ENCODE measurements around the gene SSBP2. TPM values are rescaled to one million over a fixed set of nuclear protein-coding genes. Genes with fewer than 3 reads are reported as not detected.

Gene SSBP2
- total and polyA plus RNA-seq, 2 donors (not counting 3 experiments of a cell fraction or from before 2014, with no cell fraction given): 9.6 to 11.5 TPM

DNA sequence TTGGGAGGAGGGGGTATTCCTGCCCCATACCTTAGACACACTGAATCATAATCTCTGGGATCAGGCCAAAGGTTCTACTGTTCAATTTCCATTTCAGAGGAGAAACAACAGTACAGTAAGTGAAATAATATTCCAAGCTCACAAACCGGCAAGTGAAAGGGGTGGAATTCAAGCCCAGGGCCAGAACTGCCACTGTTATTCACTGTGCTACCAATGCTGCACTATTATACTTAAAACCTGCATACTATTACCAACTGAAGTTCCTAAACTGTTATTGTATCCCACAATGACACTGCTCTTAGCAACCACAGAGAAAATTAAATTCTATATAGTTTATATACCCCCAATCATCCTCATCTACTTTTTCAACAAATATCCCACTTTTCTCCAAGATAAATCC, 24.6 kb downstream of the SSBP2 start:
- BruUV-seq (replicated peaks): no TSS peak
- POLR2A ChIA-PET: no interaction called here

DNA sequence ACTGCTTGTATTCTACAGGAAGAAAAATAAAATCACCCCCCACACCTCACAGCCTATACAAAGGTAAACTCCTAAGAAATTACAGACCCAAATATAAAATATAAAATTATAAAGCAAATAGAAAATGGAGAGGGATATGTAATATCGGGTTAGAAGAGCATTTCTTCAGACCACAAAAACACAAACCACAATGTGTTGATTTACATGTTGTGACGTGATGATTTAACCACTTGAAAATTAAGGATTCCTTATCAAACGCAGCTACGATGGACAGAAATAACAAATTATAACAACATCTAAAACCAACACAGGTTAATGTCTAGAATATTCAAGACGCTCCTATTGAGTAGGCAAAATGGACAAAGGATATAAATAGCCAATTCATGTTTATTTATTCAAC, 26.3 kb downstream of the SSBP2 start:
- no TSS peak for BruUV-seq (replicated peaks)

More for the DNA sequence above, 24.6 kb downstream of the SSBP2 start:
- no peak for TF ChIP-seq GATA2 (IDR thresholded peaks at IDR 0.05; ENCODE audit: insufficient read depth, insufficient read length, low read depth, low read length)
- H3K4me3 ChIP-seq (replicated peaks in 1 of 3; ENCODE audit: insufficient read depth in 1 of 3, low read depth in 1 of 3, low read length in 3 of 3): no peak overlapping the region
- no peaks in the 10 kb centered on the region for H3K4me1 ChIP-seq (ENCODE audit: control insufficient read depth, extremely low read depth, insufficient read depth, low read length)
- no peaks in the 10 kb centered on the region for H3K9me3 ChIP-seq (replicated peaks; ENCODE audit: control insufficient read depth, insufficient read depth, low read length)
- H3K36me3 ChIP-seq (ENCODE audit: control insufficient read depth in 2 of 2, extremely low read depth in 1 of 2, insufficient read depth in 2 of 2, low read length in 2 of 2): no peaks in the 10 kb centered on the region
- DNase-seq (ENCODE audit: low read depth, low spot score): no peak
- no peak for FAIRE-seq
- no peaks in the 10 kb centered on the region for H3K9me1 ChIP-seq (replicated peaks; ENCODE audit: control insufficient read depth, extremely low read depth, insufficient read depth, low read length)
- H3K9ac ChIP-seq (replicated peaks; ENCODE audit: extremely low read depth, insufficient read depth, low read length): no peak overlapping the region
- no peak overlapping the region for H2AFZ ChIP-seq (ENCODE audit: low read depth, low read length)
- H3K27me3 ChIP-seq (ENCODE audit: control insufficient read depth in 2 of 2, insufficient read depth in 2 of 2, low read length in 2 of 2): no peaks in the 10 kb centered on the region
- CTCF ChIA-PET: no interaction called here
- H4K20me1 ChIP-seq (replicated peaks; ENCODE audit: control insufficient read depth, extremely low read depth, insufficient read depth, low read length): no peaks in the 10 kb centered on the region
- H3K79me2 ChIP-seq (ENCODE audit: control insufficient read depth, insufficient read depth, low read length): no peaks in the 10 kb centered on the region
- no peak overlapping the region for H3K4me2 ChIP-seq (ENCODE audit: insufficient read depth, low read length)
- intact Hi-C loops (cut with micrococcal nuclease) (no loop called here), dilution Hi-C loops (cut with MboI; ENCODE audit: extremely low pct_ligation_motif_present, low sequenced_read_pairs) (no loop called here)
- H3K27ac ChIP-seq (ENCODE audit: insufficient read depth, low read depth, low read length): no peak overlapping the region

More for the DNA sequence above, 26.3 kb downstream of the SSBP2 start:
- no peak for DNase-seq (ENCODE audit: low read depth, low spot score)
- Histone ChIP-seq H3K27ac (ENCODE audit: insufficient read depth, low read depth, low read length) (no peak overlapping the region), H2AFZ (ENCODE audit: low read depth, low read length) (no peak overlapping the region), H4K20me1 (replicated peaks; ENCODE audit: control insufficient read depth, extremely low read depth, insufficient read depth, low read length) (no peaks in the 10 kb centered on the region), H3K4me2 (ENCODE audit: insufficient read depth, low read length) (no peak overlapping the region), H3K9me1 (replicated peaks; ENCODE audit: control insufficient read depth, extremely low read depth, insufficient read depth, low read length) (no peaks in the 10 kb centered on the region), H3K9ac (replicated peaks; ENCODE audit: extremely low read depth, insufficient read depth, low read length) (no peak overlapping the region), H3K4me3 (replicated peaks in 1 of 3; ENCODE audit: insufficient read depth in 1 of 3, low read depth in 1 of 3, low read length in 3 of 3) (no peak overlapping the region), H3K36me3 (ENCODE audit: control insufficient read depth in 2 of 2, extremely low read depth in 1 of 2, insufficient read depth in 2 of 2, low read length in 2 of 2) (no peaks in the 10 kb centered on the region), H3K9me3 (replicated peaks; ENCODE audit: control insufficient read depth, insufficient read depth, low read length) (no peaks in the 10 kb centered on the region), H3K27me3 (ENCODE audit: control insufficient read depth in 2 of 2, insufficient read depth in 2 of 2, low read length in 2 of 2) (no peaks in the 10 kb centered on the region), H3K79me2 (ENCODE audit: control insufficient read depth, insufficient read depth, low read length) (no peaks in the 10 kb centered on the region), H3K4me1 (ENCODE audit: control insufficient read depth, extremely low read depth, insufficient read depth, low read length) (no peaks in the 10 kb centered on the region)
- dilution Hi-C loops (cut with MboI; ENCODE audit: extremely low pct_ligation_motif_present, low sequenced_read_pairs) (no loop called here), intact Hi-C loops (cut with micrococcal nuclease) (no loop called here)
- no peak for FAIRE-seq
- POLR2A ChIA-PET: no interaction called here
- CTCF ChIA-PET: no interaction called here
- TF ChIP-seq GATA2 (IDR thresholded peaks at IDR 0.05; ENCODE audit: insufficient read depth, insufficient read length, low read depth, low read length) (no peak), MYC (IDR thresholded peaks at IDR 0.05; ENCODE audit: low read depth, low read length) (no peak), JUN (IDR thresholded peaks at IDR 0.05; ENCODE audit: borderline replicate concordance, insufficient read depth, insufficient read length, low read depth) (no peak), POLR2A (IDR thresholded peaks at IDR 0.05; ENCODE audit: low read depth, low read length) (no peak), FOS (IDR thresholded peaks at IDR 0.05; ENCODE audit: borderline replicate concordance, insufficient read depth, low read length) (no peak), POLR2AphosphoS5 (IDR thresholded peaks at IDR 0.05; ENCODE audit: insufficient read depth, low read depth, low read length) (no peak), EZH2 (IDR thresholded peaks at IDR 0.05; ENCODE audit: borderline replicate concordance, low read depth, low read length, severe bottlenecking) (no peak)
- TF ChIP-seq, protein P1, sequence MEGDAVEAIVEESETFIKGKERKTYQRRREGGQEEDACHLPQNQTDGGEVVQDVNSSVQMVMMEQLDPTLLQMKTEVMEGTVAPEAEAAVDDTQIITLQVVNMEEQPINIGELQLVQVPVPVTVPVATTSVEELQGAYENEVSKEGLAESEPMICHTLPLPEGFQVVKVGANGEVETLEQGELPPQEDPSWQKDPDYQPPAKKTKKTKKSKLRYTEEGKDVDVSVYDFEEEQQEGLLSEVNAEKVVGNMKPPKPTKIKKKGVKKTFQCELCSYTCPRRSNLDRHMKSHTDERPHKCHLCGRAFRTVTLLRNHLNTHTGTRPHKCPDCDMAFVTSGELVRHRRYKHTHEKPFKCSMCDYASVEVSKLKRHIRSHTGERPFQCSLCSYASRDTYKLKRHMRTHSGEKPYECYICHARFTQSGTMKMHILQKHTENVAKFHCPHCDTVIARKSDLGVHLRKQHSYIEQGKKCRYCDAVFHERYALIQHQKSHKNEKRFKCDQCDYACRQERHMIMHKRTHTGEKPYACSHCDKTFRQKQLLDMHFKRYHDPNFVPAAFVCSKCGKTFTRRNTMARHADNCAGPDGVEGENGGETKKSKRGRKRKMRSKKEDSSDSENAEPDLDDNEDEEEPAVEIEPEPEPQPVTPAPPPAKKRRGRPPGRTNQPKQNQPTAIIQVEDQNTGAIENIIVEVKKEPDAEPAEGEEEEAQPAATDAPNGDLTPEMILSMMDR (IDR thresholded peaks at IDR 0.05; ENCODE audit: extremely low read depth in 1 of 2, insufficient read depth in 1 of 2, low read depth in 1 of 2, low read length in 2 of 2): no peak
- TF ChIP-seq, protein P2, sequence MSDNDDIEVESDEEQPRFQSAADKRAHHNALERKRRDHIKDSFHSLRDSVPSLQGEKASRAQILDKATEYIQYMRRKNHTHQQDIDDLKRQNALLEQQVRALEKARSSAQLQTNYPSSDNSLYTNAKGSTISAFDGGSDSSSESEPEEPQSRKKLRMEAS (IDR thresholded peaks at IDR 0.05; ENCODE audit: insufficient read depth, insufficient read length): no peak
